Neural progenitor cell (in vitro differentiated cells): ENCODE data around the gene PPIP5K1. TPM values are rescaled to one million over a fixed set of nuclear protein-coding genes. Genes with fewer than 3 reads are reported as not detected.

Source experiments
- DNase-seq: peaks from one replicate; pipeline ENCODE4 v3.0.0-alpha.2; 2016; ENCODE audit warnings: low spot score
- H2AFZ ChIP-seq: fragments of 200-600 bp; sonication (generic); replicated peaks from 2 replicates; pipeline ENCODE4 v1.6.1; 2016; ENCODE audit warnings: antibody characterized with exemption
- H3F3A ChIP-seq: fragments of 200-600 bp; sonication (generic); 2 replicates; pipeline ENCODE4 v1.6.1; 2016; ENCODE audit warnings: antibody characterized with exemption, low read depth
- H3K27ac ChIP-seq: fragments of 200-600 bp; sonication (generic); 2 replicates; pipeline ENCODE4 v1.5.1; 2016; ENCODE audit warnings: mild to moderate bottlenecking
- H3K27me3 ChIP-seq: fragments of 200-600 bp; sonication (generic); 2 replicates; pipeline ENCODE4 v1.6.1; 2016; ENCODE audit warnings: mild to moderate bottlenecking, moderate library complexity
- H3K36me3 ChIP-seq: fragments of 200-600 bp; sonication (generic); 2 replicates; pipeline ENCODE4 v1.5.1; 2016
- H3K4me1 ChIP-seq: fragments of 200-600 bp; sonication (generic); 2 replicates; pipeline ENCODE4 v1.6.1; 2016; ENCODE audit warnings: mixed run types
- H3K4me2 ChIP-seq: fragments of 200-600 bp; sonication (generic); 2 replicates; pipeline ENCODE4 v1.6.1; 2016
- H3K4me3 ChIP-seq: fragments of 200-600 bp; sonication (generic); 2 replicates; pipeline ENCODE4 v1.5.1; 2016
- H3K79me2 ChIP-seq: fragments of 200-600 bp; sonication (generic); 2 replicates; pipeline ENCODE4 v1.6.1; 2016; ENCODE audit warnings: low read depth
- H3K9ac ChIP-seq: fragments of 200-600 bp; sonication (generic); 2 replicates; pipeline ENCODE4 v1.6.1; 2016
- H3K9me3 ChIP-seq: fragments of 200-600 bp; sonication (generic); 2 replicates; pipeline ENCODE4 v1.5.1; 2016; ENCODE audit warnings: low read depth
- H4K20me1 ChIP-seq: fragments of 200-600 bp; sonication (generic); 2 replicates; pipeline ENCODE4 v1.6.1; 2016; ENCODE audit warnings: low read depth
- H3K27ac Mint-ChIP-seq: 3 replicates; pipeline ENCODE4 v1.8.0; 2021; ENCODE audit warnings: mixed read lengths
- H3K27me3 Mint-ChIP-seq: 2 replicates; pipeline ENCODE4 v1.8.0; 2022; ENCODE audit warnings: low read depth, mild to moderate bottlenecking, inconsistent platforms, moderate library complexity, mixed read lengths; ENCODE audit not compliant: insufficient read depth
- H3K36me3 Mint-ChIP-seq: 3 replicates; pipeline ENCODE4 v1.8.0; 2021; ENCODE audit warnings: mixed read lengths
- H3K4me1 Mint-ChIP-seq: 3 replicates; pipeline ENCODE4 v1.8.0; 2021; ENCODE audit warnings: mixed read lengths
- H3K4me3 Mint-ChIP-seq: 3 replicates; pipeline ENCODE4 v1.8.0; 2021; ENCODE audit warnings: mild to moderate bottlenecking, moderate library complexity, mixed read lengths
- H3K9me3 Mint-ChIP-seq: 3 replicates; pipeline ENCODE4 v1.8.0; 2020; ENCODE audit warnings: mixed read lengths
- EZH2 ChIP-seq: fragments of 200-600 bp; sonication (generic); IDR thresholded peaks from 2 replicates; pipeline ENCODE4 v1.6.1; 2017; ENCODE audit warnings: antibody characterized with exemption, mild to moderate bottlenecking, moderate library complexity
- EZH2phosphoT487 ChIP-seq: fragments of 200-600 bp; sonication (generic); IDR thresholded peaks from 2 replicates; pipeline ENCODE4 v1.6.1; 2017; ENCODE audit warnings: antibody characterized with exemption
- small RNA-seq: library from RNA; depleted of rRNA; stranded (forward); fragments of <200 nt; gene quantifications from one replicate; pipeline ENCODE3, GENCODE V24; 2015
- total RNA-seq: library from RNA; depleted of rRNA; stranded (reverse); fragments of >200 nt; gene quantifications from 2 replicates; pipeline ENCODE4 v1.2.3, GENCODE V29; 2015; ENCODE audit warnings: low replicate concordance
- TF ChIP-seq, protein P1 (sequence below): fragments of 200-600 bp; sonication (generic); IDR thresholded peaks from 2 replicates; pipeline ENCODE4 v1.5.1; 2017; ENCODE audit warnings: antibody characterized with exemption, mild to moderate bottlenecking

PPIP5K1 gene
- total RNA-seq, 1 donor from 2014 or later = 17.0 TPM

GRCh38 chr15:43488790-43489189 lies 101.2 kb downstream of the PPIP5K1 start:
- no peak for DNase-seq
- Histone ChIP-seq H3K9ac (no peak overlapping the region), H2AFZ (no peak overlapping the region), H3K4me2 (no peak overlapping the region), H3K36me3 (no peaks in the 10 kb centered on the region), H4K20me1 (no peaks in the 10 kb centered on the region), H3K9me3 (no peaks in the 10 kb centered on the region), H3F3A (peaks cover 18% of the 10 kb centered on the region), H3K27me3 (no peaks in the 10 kb centered on the region), H3K27ac (no peak overlapping the region), H3K4me3 (no peak overlapping the region), H3K79me2 (peaks cover 61% of the 10 kb centered on the region), H3K4me1 (peaks cover 6% of the 10 kb centered on the region)
- TF ChIP-seq EZH2 (no peak), EZH2phosphoT487 (no peak)
- TF ChIP-seq, protein P1, sequence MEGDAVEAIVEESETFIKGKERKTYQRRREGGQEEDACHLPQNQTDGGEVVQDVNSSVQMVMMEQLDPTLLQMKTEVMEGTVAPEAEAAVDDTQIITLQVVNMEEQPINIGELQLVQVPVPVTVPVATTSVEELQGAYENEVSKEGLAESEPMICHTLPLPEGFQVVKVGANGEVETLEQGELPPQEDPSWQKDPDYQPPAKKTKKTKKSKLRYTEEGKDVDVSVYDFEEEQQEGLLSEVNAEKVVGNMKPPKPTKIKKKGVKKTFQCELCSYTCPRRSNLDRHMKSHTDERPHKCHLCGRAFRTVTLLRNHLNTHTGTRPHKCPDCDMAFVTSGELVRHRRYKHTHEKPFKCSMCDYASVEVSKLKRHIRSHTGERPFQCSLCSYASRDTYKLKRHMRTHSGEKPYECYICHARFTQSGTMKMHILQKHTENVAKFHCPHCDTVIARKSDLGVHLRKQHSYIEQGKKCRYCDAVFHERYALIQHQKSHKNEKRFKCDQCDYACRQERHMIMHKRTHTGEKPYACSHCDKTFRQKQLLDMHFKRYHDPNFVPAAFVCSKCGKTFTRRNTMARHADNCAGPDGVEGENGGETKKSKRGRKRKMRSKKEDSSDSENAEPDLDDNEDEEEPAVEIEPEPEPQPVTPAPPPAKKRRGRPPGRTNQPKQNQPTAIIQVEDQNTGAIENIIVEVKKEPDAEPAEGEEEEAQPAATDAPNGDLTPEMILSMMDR = no peak
- Mint-ChIP-seq H3K27me3 (peaks cover 6% of the 10 kb centered on the region), H3K27ac (no peak overlapping the region), H3K4me3 (no peak overlapping the region), H3K9me3 (no peaks in the 10 kb centered on the region), H3K4me1 (peaks cover 26% of the 10 kb centered on the region), H3K36me3 (peaks cover 38% of the 10 kb centered on the region)

DNA sequence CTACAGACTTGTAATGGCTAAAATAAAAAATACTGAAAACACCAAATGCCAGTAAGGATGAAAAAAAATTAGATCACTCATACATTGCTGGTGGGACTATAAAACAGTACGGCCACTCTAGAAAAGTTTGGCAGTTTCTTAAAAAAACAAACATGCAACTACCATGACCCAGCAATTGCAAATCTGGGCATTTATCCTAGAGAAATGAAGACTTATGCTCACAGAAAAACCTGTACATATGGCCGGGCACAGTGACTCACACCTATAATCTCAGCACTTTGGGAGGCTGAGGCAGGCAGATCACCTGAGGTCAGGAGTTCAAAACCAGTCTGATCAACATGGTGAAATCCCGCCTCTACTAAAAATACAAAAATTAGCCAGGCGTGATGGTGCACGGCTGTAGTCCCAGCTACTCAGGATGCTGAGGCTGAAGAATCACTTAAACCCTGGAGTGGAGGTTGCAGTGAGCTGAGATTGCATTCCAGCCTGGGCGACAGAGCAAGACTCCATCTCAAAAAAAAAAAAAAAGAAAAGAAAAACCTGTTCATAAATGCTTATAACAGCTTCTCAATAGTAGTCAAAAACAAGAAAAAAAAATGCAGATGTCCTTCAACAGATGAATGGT lies 102.6 kb downstream of the PPIP5K1 start:
- H3K4me1 ChIP-seq = peaks cover 6% of the 10 kb centered on the region
- no peaks in the 10 kb centered on the region for H3K36me3 ChIP-seq
- no peak overlapping the region for H3K27ac Mint-ChIP-seq
- no peak overlapping the region for H3K4me2 ChIP-seq
- no peaks in the 10 kb centered on the region for H3K9me3 Mint-ChIP-seq
- H3K79me2 ChIP-seq = peaks cover 65% of the 10 kb centered on the region
- no peaks in the 10 kb centered on the region for H4K20me1 ChIP-seq
- no peaks in the 10 kb centered on the region for H3K27me3 ChIP-seq
- TF ChIP-seq, protein P1 = no peak
- no peak for TF ChIP-seq EZH2
- TF ChIP-seq EZH2phosphoT487 = no peak
- no peaks in the 10 kb centered on the region for H3K9me3 ChIP-seq
- peaks cover 7% of the 10 kb centered on the region for H3F3A ChIP-seq
- no peaks in the 10 kb centered on the region for H3K27me3 Mint-ChIP-seq
- H2AFZ ChIP-seq = no peak overlapping the region
- no peak overlapping the region for H3K9ac ChIP-seq
- peaks cover 16% of the 10 kb centered on the region for H3K4me1 Mint-ChIP-seq
- no peak for DNase-seq
- H3K4me3 ChIP-seq = no peak overlapping the region
- peaks cover 46% of the 10 kb centered on the region for H3K36me3 Mint-ChIP-seq
- no peak overlapping the region for H3K27ac ChIP-seq
- no peak overlapping the region for H3K4me3 Mint-ChIP-seq

- Mint-ChIP-seq H3K36me3 (peaks cover 39% of the 10 kb centered on the region), H3K27me3 (peaks cover 2% of the 10 kb centered on the region), H3K4me1 (no peaks in the 10 kb centered on the region), H3K27ac (no peak overlapping the region), H3K9me3 (no peaks in the 10 kb centered on the region), H3K4me3 (no peak overlapping the region)
- Histone ChIP-seq H3K4me2 (no peak overlapping the region), H2AFZ (no peak overlapping the region), H3K9me3 (no peaks in the 10 kb centered on the region), H3K27me3 (no peaks in the 10 kb centered on the region), H3K9ac (no peak overlapping the region), H3K4me1 (no peaks in the 10 kb centered on the region), H3K79me2 (peaks cover 40% of the 10 kb centered on the region), H3K36me3 (no peaks in the 10 kb centered on the region), H4K20me1 (no peaks in the 10 kb centered on the region), H3K27ac (no peak overlapping the region), H3K4me3 (no peak overlapping the region), H3F3A (no peaks in the 10 kb centered on the region)
- TF ChIP-seq, protein P1 = no peak
- TF ChIP-seq EZH2phosphoT487 (no peak), EZH2 (no peak)
- no peak for DNase-seq
These were observed 105.6 kb downstream of the PPIP5K1 start for GRCh38 chr15:43484455-43484854.

Small RNA genes within 50 kb of the gene (small RNA-seq; reads per million reads assigned to genes)
- gene RNU6-554P = not detected
- not detected for gene RNU6-610P

Other genes with a start within 250 kb of the PPIP5K1 start
- gene ZSCAN29, start 219.2 kb downstream of the PPIP5K1 start, total RNA-seq = 27.1 and 44.6 TPM in 2 replicates
- 14.1 and 15.6 TPM in 2 replicates for gene TUBGCP4, start 219.1 kb downstream of the PPIP5K1 start, total RNA-seq
- gene TP53BP1, start 97.1 kb downstream of the PPIP5K1 start, total RNA-seq = 66.5 and 73.5 TPM in 2 replicates
- gene MAP1A, start 72.6 kb downstream of the PPIP5K1 start, total RNA-seq = 4.0 and 8.2 TPM in 2 replicates
- 4.4 and 4.6 TPM in 2 replicates for gene CKMT1B, start 3.8 kb upstream of the PPIP5K1 start, total RNA-seq
- gene STRC, start 28.6 kb upstream of the PPIP5K1 start, total RNA-seq = 0.09 and 1.7 TPM in 2 replicates
- 1.1 and 1.5 TPM in 2 replicates for gene CATSPER2, start 58.6 kb upstream of the PPIP5K1 start, total RNA-seq
- gene CKMT1A, start 103.7 kb upstream of the PPIP5K1 start, total RNA-seq = 1.7 and 2.3 TPM in 2 replicates
- gene PDIA3, start 156.2 kb upstream of the PPIP5K1 start, total RNA-seq = 198 and 315 TPM in 2 replicates
- 3.1 and 5.1 TPM in 2 replicates for gene ELL3, start 186.8 kb upstream of the PPIP5K1 start, total RNA-seq
- gene SERF2, start 202.1 kb upstream of the PPIP5K1 start, total RNA-seq = 249 and 430 TPM in 2 replicates
- 0.50 TPM in 1 of 2 replicates, not detected in the other for gene SERINC4, start 210.0 kb upstream of the PPIP5K1 start, total RNA-seq
- gene HYPK, start 210.4 kb upstream of the PPIP5K1 start, total RNA-seq = 6.7 and 8.3 TPM in 2 replicates
- gene MFAP1, start 234.5 kb upstream of the PPIP5K1 start, total RNA-seq = 42.4 and 47.3 TPM in 2 replicates
- 31.5 and 32.6 TPM in 2 replicates for gene WDR76, start 236.8 kb upstream of the PPIP5K1 start, total RNA-seq